ENCODE measurements around the gene FALEC. TPM values are rescaled to one million over a fixed set of nuclear protein-coding genes. Genes with fewer than 3 reads are reported as not detected.
A peak's percentile ranks its signal among the peaks of the same experiment; 100 is the strongest.

Gene FALEC
- total and polyA plus RNA-seq, 9 of the 15 experiments (the other 6 are each of a cell fraction or from before 2014, with no cell fraction given) = 0.15 to 1.8 (median 0.53) TPM; not detected in 5

DNA sequence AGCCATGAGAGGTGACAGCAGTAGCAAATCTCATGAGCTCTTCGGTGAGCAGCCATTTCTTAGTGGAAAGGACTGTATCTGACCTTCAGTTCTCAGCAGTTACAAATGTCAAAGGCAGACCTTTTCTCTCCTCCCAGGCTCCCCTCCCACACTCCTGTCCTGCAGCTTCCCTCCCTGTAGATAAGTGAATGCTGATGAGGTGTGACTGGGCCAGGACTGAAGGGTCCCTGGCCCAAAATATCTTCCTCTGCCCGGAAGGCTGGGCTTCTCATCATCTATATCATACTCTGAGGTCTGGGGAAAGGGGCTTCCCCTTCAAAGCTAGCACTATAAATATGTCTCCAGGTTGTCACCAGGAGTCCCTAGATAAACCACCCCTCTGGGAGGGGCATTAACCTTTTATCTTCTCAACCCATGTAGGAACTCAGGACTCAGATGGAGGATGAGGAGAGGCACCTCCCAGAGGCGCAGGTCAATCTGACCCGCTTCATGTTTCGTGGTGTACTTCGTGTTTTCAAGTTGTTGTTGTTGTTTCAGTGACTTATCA, 30.0 kb downstream of the FALEC start (continued):
- TF ChIP-seq, protein P1, sequence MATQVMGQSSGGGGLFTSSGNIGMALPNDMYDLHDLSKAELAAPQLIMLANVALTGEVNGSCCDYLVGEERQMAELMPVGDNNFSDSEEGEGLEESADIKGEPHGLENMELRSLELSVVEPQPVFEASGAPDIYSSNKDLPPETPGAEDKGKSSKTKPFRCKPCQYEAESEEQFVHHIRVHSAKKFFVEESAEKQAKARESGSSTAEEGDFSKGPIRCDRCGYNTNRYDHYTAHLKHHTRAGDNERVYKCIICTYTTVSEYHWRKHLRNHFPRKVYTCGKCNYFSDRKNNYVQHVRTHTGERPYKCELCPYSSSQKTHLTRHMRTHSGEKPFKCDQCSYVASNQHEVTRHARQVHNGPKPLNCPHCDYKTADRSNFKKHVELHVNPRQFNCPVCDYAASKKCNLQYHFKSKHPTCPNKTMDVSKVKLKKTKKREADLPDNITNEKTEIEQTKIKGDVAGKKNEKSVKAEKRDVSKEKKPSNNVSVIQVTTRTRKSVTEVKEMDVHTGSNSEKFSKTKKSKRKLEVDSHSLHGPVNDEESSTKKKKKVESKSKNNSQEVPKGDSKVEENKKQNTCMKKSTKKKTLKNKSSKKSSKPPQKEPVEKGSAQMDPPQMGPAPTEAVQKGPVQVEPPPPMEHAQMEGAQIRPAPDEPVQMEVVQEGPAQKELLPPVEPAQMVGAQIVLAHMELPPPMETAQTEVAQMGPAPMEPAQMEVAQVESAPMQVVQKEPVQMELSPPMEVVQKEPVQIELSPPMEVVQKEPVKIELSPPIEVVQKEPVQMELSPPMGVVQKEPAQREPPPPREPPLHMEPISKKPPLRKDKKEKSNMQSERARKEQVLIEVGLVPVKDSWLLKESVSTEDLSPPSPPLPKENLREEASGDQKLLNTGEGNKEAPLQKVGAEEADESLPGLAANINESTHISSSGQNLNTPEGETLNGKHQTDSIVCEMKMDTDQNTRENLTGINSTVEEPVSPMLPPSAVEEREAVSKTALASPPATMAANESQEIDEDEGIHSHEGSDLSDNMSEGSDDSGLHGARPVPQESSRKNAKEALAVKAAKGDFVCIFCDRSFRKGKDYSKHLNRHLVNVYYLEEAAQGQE (IDR thresholded peaks at IDR 0.05; ENCODE audit: borderline replicate concordance) = peak; percentile 4; the same call in 1 of the 2 replicates
- TF ChIP-seq, protein P1 (CRISPR knock-in tag; IDR thresholded peaks at IDR 0.05; ENCODE audit: low read depth) = no peak
- TF ChIP-seq, protein P2, sequence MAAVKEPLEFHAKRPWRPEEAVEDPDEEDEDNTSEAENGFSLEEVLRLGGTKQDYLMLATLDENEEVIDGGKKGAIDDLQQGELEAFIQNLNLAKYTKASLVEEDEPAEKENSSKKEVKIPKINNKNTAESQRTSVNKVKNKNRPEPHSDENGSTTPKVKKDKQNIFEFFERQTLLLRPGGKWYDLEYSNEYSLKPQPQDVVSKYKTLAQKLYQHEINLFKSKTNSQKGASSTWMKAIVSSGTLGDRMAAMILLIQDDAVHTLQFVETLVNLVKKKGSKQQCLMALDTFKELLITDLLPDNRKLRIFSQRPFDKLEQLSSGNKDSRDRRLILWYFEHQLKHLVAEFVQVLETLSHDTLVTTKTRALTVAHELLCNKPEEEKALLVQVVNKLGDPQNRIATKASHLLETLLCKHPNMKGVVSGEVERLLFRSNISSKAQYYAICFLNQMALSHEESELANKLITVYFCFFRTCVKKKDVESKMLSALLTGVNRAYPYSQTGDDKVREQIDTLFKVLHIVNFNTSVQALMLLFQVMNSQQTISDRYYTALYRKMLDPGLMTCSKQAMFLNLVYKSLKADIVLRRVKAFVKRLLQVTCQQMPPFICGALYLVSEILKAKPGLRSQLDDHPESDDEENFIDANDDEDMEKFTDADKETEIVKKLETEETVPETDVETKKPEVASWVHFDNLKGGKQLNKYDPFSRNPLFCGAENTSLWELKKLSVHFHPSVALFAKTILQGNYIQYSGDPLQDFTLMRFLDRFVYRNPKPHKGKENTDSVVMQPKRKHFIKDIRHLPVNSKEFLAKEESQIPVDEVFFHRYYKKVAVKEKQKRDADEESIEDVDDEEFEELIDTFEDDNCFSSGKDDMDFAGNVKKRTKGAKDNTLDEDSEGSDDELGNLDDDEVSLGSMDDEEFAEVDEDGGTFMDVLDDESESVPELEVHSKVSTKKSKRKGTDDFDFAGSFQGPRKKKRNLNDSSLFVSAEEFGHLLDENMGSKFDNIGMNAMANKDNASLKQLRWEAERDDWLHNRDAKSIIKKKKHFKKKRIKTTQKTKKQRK (IDR thresholded peaks at IDR 0.05; ENCODE audit: borderline replicate concordance, low read depth, low read length) = no peak
- TF ChIP-seq EGR1 (conservative IDR thresholded peaks at IDR 0.05) (peak; percentile 77), ZNF212 (CRISPR knock-in tag; IDR thresholded peaks at IDR 0.05) (no peak), ZNF224 (CRISPR knock-in tag; IDR thresholded peaks at IDR 0.05) (no peak), ZNF79 (CRISPR knock-in tag; IDR thresholded peaks at IDR 0.05; ENCODE audit: low read depth) (no peak), ZNF3 (CRISPR knock-in tag; IDR thresholded peaks at IDR 0.05) (no peak), HSF4 (CRISPR knock-in tag; IDR thresholded peaks at IDR 0.05; ENCODE audit: borderline replicate concordance) (no peak), NFE2 (IDR thresholded peaks at IDR 0.05; ENCODE audit: low read depth) (peak; percentile 69)
- TF ChIP-seq, protein P3, sequence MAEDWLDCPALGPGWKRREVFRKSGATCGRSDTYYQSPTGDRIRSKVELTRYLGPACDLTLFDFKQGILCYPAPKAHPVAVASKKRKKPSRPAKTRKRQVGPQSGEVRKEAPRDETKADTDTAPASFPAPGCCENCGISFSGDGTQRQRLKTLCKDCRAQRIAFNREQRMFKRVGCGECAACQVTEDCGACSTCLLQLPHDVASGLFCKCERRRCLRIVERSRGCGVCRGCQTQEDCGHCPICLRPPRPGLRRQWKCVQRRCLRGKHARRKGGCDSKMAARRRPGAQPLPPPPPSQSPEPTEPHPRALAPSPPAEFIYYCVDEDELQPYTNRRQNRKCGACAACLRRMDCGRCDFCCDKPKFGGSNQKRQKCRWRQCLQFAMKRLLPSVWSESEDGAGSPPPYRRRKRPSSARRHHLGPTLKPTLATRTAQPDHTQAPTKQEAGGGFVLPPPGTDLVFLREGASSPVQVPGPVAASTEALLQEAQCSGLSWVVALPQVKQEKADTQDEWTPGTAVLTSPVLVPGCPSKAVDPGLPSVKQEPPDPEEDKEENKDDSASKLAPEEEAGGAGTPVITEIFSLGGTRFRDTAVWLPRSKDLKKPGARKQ (CRISPR knock-in tag; IDR thresholded peaks at IDR 0.05) = no peak
- TF ChIP-seq, protein P4, sequence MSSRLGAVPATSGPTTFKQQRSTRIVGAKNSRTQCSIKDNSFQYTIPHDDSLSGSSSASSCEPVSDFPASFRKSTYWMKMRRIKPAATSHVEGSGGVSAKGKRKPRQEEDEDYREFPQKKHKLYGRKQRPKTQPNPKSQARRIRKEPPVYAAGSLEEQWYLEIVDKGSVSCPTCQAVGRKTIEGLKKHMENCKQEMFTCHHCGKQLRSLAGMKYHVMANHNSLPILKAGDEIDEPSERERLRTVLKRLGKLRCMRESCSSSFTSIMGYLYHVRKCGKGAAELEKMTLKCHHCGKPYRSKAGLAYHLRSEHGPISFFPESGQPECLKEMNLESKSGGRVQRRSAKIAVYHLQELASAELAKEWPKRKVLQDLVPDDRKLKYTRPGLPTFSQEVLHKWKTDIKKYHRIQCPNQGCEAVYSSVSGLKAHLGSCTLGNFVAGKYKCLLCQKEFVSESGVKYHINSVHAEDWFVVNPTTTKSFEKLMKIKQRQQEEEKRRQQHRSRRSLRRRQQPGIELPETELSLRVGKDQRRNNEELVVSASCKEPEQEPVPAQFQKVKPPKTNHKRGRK (tag; IDR thresholded peaks at IDR 0.05) = no peak

Measured in K562 (cell line).